CD4-positive, alpha-beta memory T cell (primary cell): ENCODE measurements around the gene FAM171A1. TPM values are rescaled to one million over a fixed set of nuclear protein-coding genes. Genes with fewer than 3 reads are reported as not detected.

Source experiments
- CTCF ChIA-PET: fragments of 350-600 bp; sonication (Branson Sonifier 250); formaldehyde crosslinking; loops from one replicate; lab custom pipeline; 2021; ENCODE audit warnings: inconsistent platforms; ENCODE audit not compliant: partially characterized antibody; lab: Charles Lee
- POLR2A ChIA-PET: fragments of 350-600 bp; sonication (Branson Sonifier 250); formaldehyde crosslinking; loops from one replicate; lab custom pipeline; 2021; ENCODE audit not compliant: partially characterized antibody; lab: Charles Lee
- DNase-seq, 5 donors: peaks; one replicate each; pipeline versions ENCODE4 v3.0.0 to v3.0.0-alpha.2; 2020 to 2022; ENCODE audit warnings: mixed read lengths in 1 of 5
- H3K27ac ChIP-seq: one replicate; pipeline ENCODE4 v1.7.0; 2013; ENCODE audit warnings: low read depth, low read length
- H3K27me3 ChIP-seq: 2 replicates; pipeline ENCODE4 v1.7.0; 2013; ENCODE audit warnings: mild to moderate bottlenecking, low read length, moderate library complexity; ENCODE audit not compliant: insufficient read depth
- H3K36me3 ChIP-seq: 2 replicates; pipeline ENCODE4 v1.7.0; 2013; ENCODE audit warnings: mild to moderate bottlenecking, low read length, moderate library complexity; ENCODE audit not compliant: insufficient read depth
- H3K4me1 ChIP-seq: 2 replicates; pipeline ENCODE4 v1.7.0; 2013; ENCODE audit warnings: mild to moderate bottlenecking, low read length, moderate library complexity; ENCODE audit not compliant: insufficient read depth
- H3K4me3 ChIP-seq, 2 donors: one replicate each; pipeline ENCODE4 v1.7.0; 2013; ENCODE audit warnings: low read length in 2 of 2, mild to moderate bottlenecking in 1 of 2
- H3K9me3 ChIP-seq, 2 donors: one replicate each; pipeline ENCODE4 v1.7.0; 2013; ENCODE audit warnings: low read length in 2 of 2, control low read depth in 1 of 2; ENCODE audit not compliant: control insufficient read depth in 1 of 2
- H3K27ac Mint-ChIP-seq, 7 donors: one replicate each; pipeline ENCODE4 v1.8.0; 2020 to 2021; ENCODE audit warnings: mixed read lengths in 7 of 7, mild to moderate bottlenecking in 6 of 7, inconsistent platforms in 3 of 7, moderate library complexity in 3 of 7
- H3K27me3 Mint-ChIP-seq, 2 donors: one replicate each; pipeline ENCODE4 v1.8.0; 2020 to 2021; ENCODE audit warnings: mixed read lengths in 2 of 2
- H3K36me3 Mint-ChIP-seq, 2 donors: one replicate each; pipeline ENCODE4 v1.8.0; 2020 to 2021; ENCODE audit warnings: mixed read lengths in 2 of 2, inconsistent platforms in 1 of 2, mild to moderate bottlenecking in 1 of 2
- H3K4me1 Mint-ChIP-seq, 4 donors: one replicate each; pipeline ENCODE4 v1.8.0; 2020 to 2021; ENCODE audit warnings: mixed read lengths in 4 of 4, mild to moderate bottlenecking in 1 of 4
- H3K4me3 Mint-ChIP-seq, 8 donors: one replicate each; pipeline ENCODE4 v1.8.0; 2020 to 2021; ENCODE audit warnings: mixed read lengths in 8 of 8, mild to moderate bottlenecking in 7 of 8, moderate library complexity in 6 of 8, inconsistent platforms in 3 of 8
- H3K9me3 Mint-ChIP-seq, 8 donors: one replicate each; pipeline ENCODE4 v1.8.0; 2020 to 2021; ENCODE audit warnings: mixed read lengths in 8 of 8, mild to moderate bottlenecking in 5 of 8, inconsistent platforms in 3 of 8, moderate library complexity in 1 of 8
- intact Hi-C: fragments of 100-400 bp; cut with micrococcal nuclease; formaldehyde crosslinking; loops from one replicate; pipeline ENCODE4 v1.15.1; 2023
- polyA plus RNA-seq, 2 donors: library from polyadenylated mRNA; unstranded; fragments of 300-500 nt; fragmentation: Illumina TruSeq; gene quantifications; one replicate each; pipeline ENCODE4 v1.2.3, GENCODE V29; 2021
- total RNA-seq, 2 experiments: library from RNA; stranded (reverse); gene quantifications; one replicate each; pipeline ENCODE4 v1.2.3, GENCODE V29; 2021

The FAM171A1 gene
- total and polyA plus RNA-seq, 4 experiments from 2014 or later = 7.1 to 10.6 (median 8.6) TPM

DNA sequence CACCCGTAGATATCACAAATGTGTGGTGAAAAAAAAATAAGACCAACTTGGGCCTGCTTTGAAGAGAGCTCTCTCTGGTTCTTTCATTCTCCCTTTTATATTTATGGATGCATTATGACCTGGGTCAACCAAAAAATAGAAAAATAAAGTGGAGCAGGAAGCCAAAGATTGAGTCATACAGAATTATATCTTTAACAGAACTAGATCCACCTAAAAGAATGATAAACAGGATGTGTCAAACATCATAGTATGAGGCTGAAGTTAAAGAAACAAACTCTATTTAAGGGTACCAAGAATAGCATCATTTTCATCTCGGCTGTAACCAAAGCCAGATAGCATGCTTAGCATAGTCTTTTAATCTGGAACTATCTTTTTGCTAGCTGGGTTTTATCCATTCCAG, 173.8 kb downstream of the FAM171A1 start:
- H3K27me3 ChIP-seq = no peaks in the 10 kb centered on the region
- POLR2A ChIA-PET = interaction anchor here (0.9 to 2.7 kb wide), 8 partner anchors 9 to 30 kb away, joined by 3 to 26 read pairs (median 5); partner anchors contain the start of gene NMT2
- H3K9me3 ChIP-seq = no peaks in the 10 kb centered on the region
- CTCF ChIA-PET = interaction anchor here (0.6 to 1.7 kb wide), 6 partner anchors 12 to 55 kb away, joined by 3 to 6 read pairs (median 4); partner anchors contain the start of gene NMT2
- Mint-ChIP-seq H3K4me3 (peak overlapping the region in 7 of 8 donors; percentile 14 to 85 (median 69)), H3K27ac (peak overlapping the region in 6 of 7 donors; percentile 49 to 94 (median 83)), H3K4me1 (peaks cover 7 to 66% (median 37%) of the 10 kb centered on the region in 4 donors), H3K9me3 (no peaks in the 10 kb centered on the region), H3K36me3 (peaks cover 0 to 3% of the 10 kb centered on the region in 2 donors), H3K27me3 (peaks cover 0 to 1% of the 10 kb centered on the region in 2 donors)
- intact Hi-C loops = loop anchor here (1.0 kb wide), 2 partner anchors 12 to 28 kb away; no protein-coding TSS in a partner anchor
- DNase-seq = no peak
- no peak overlapping the region for H3K4me3 ChIP-seq
- H3K36me3 ChIP-seq = no peaks in the 10 kb centered on the region
- H3K4me1 ChIP-seq = peaks cover 43% of the 10 kb centered on the region
- no peak overlapping the region for H3K27ac ChIP-seq

DNA sequence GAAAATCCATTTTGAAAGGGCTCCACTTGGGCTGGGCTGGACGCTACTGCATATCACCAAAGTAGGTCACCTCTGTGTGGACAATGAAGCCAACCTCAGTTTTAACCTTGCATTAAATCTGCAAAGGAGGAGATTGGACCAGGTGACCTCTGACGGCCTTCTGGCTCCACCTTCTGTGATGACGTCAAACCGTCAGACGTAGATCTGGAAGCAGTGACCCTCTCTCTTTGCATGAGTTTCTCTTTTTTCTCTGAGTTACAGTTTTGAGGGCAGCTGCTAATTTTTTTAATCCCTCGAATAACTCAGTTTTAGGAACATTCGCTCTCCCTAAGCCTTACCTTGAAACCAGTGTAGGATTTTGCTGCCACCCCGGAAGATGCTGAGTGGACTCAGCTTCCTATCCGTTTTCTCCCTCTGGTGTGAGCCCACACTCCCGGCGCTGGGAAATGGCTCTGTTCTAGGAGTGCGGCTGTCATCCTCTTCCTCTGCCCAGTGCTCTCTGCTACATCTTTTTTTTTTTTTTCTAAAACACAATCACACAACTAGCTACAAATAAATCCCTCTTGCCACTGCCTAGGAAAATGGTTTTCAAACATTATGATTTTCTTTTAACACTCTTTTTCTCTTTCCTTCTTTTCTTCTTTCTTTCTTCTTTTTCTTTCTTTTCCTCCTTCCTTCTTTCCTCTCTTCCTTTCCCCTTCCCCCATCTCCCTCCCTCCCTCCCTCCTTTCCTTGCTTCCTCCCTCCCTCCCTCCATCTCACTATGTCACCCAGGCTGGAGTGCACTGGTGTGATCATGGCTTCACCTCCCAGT, 174.9 kb downstream of the FAM171A1 start:
- POLR2A ChIA-PET = interaction anchor here (0.7 to 2.7 kb wide), 6 partner anchors 8 to 27 kb away, joined by 4 to 26 read pairs (median 10); partner anchors contain the start of gene NMT2
- Mint-ChIP-seq H3K4me3 (peak overlapping the region; percentile 22 to 74 (median 49)), H3K9me3 (no peaks in the 10 kb centered on the region), H3K27me3 (peaks cover 0 to 1% of the 10 kb centered on the region in 2 donors), H3K4me1 (peaks cover 7 to 63% (median 35%) of the 10 kb centered on the region in 4 donors), H3K27ac (peak overlapping the region in 5 of 7 donors; percentile 19 to 84 (median 79)), H3K36me3 (peaks cover 0 to 3% of the 10 kb centered on the region in 2 donors)
- intact Hi-C loops = no loop called here
- Histone ChIP-seq H3K27ac (no peak overlapping the region), H3K9me3 (no peaks in the 10 kb centered on the region), H3K4me1 (peaks cover 43% of the 10 kb centered on the region), H3K27me3 (no peaks in the 10 kb centered on the region), H3K36me3 (no peaks in the 10 kb centered on the region), H3K4me3 (no peak overlapping the region)
- peak in 1 of 5 donors; percentile 17 for DNase-seq
- CTCF ChIA-PET = interaction anchor here (0.6 to 1.7 kb wide), 4 partner anchors 13 to 54 kb away, joined by 3 to 6 read pairs (median 4); partner anchors contain the start of gene NMT2

- intact Hi-C loops = loop anchor here (2.0 kb wide), 1 partner anchor 13 kb away; no protein-coding TSS in a partner anchor
- Histone ChIP-seq H3K9me3 (no peaks in the 10 kb centered on the region), H3K4me1 (peaks cover 42% of the 10 kb centered on the region), H3K27me3 (no peaks in the 10 kb centered on the region), H3K36me3 (no peaks in the 10 kb centered on the region), H3K4me3 (no peak overlapping the region), H3K27ac (no peak overlapping the region)
- H3K27me3 Mint-ChIP-seq = no peaks in the 10 kb centered on the region
- no peaks in the 10 kb centered on the region for H3K36me3 Mint-ChIP-seq
- ChIA-PET POLR2A (interaction anchor here (0.8 to 3.0 kb wide), 7 partner anchors 8 to 21 kb away, joined by 3 to 21 read pairs (median 3); partner anchors contain the start of gene NMT2), CTCF (interaction anchor here (1.6 to 6.9 kb wide), 2 partner anchors 20 to 21 kb away, joined by 5 to 48 read pairs; partner anchors contain the start of gene NMT2)
- peak overlapping the region in 4 of 8 donors; percentile 6 to 64 (median 29) for H3K4me3 Mint-ChIP-seq
- peaks cover 18 to 52% (median 34%) of the 10 kb centered on the region in 4 donors for H3K4me1 Mint-ChIP-seq
- H3K27ac Mint-ChIP-seq = peak overlapping the region in 5 of 7 donors; percentile 1 to 64 (median 22)
- H3K9me3 Mint-ChIP-seq = no peaks in the 10 kb centered on the region
- DNase-seq = no peak
Measured at GRCh38 chr10:15189133-15189885, 181.8 kb downstream of the FAM171A1 start.

DNA sequence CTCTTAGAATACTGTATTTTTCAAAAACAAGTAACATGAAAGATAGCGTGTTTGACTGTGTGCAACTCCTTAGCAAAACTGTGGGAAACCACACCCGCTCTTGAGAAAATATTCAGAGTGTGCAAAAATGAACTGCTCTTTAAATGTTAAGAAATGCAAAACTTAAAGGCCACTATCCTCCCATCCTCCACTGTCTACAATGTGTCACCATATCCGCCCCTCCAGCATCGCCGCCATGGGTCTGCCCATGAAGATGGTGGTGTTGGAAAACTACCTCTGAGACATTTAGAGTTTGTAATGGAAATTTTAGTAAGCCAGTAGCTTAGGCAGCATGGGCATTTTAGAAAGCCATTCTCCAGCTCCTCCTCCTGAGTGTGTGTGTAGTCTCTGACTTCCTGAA, 182.5 kb downstream of the FAM171A1 start:
- no peak overlapping the region for H3K4me3 ChIP-seq
- Mint-ChIP-seq H3K27ac (peak overlapping the region in 6 of 7 donors; percentile 1 to 83 (median 17)), H3K4me1 (peaks cover 18 to 52% (median 34%) of the 10 kb centered on the region in 4 donors), H3K9me3 (peaks cover 0 to 1% (median 0%) of the 10 kb centered on the region in 8 donors), H3K27me3 (no peaks in the 10 kb centered on the region), H3K4me3 (peak overlapping the region in 5 of 8 donors; percentile 2 to 64 (median 43)), H3K36me3 (no peaks in the 10 kb centered on the region)
- H3K27ac ChIP-seq = no peak overlapping the region
- H3K27me3 ChIP-seq = no peaks in the 10 kb centered on the region
- DNase-seq = no peak
- ChIA-PET CTCF (interaction anchor here (1.6 to 6.9 kb wide), 2 partner anchors 20 to 21 kb away, joined by 5 to 48 read pairs; partner anchors contain the start of gene NMT2), POLR2A (interaction anchor here (0.5 to 3.0 kb wide), 6 partner anchors 9 to 22 kb away, joined by 3 to 21 read pairs (median 4); partner anchors contain the start of gene NMT2)
- no peaks in the 10 kb centered on the region for H3K36me3 ChIP-seq
- peaks cover 42% of the 10 kb centered on the region for H3K4me1 ChIP-seq
- intact Hi-C loops = loop anchor here (2.0 kb wide), 1 partner anchor 14 kb away; no protein-coding TSS in a partner anchor
- no peaks in the 10 kb centered on the region for H3K9me3 ChIP-seq

DNA sequence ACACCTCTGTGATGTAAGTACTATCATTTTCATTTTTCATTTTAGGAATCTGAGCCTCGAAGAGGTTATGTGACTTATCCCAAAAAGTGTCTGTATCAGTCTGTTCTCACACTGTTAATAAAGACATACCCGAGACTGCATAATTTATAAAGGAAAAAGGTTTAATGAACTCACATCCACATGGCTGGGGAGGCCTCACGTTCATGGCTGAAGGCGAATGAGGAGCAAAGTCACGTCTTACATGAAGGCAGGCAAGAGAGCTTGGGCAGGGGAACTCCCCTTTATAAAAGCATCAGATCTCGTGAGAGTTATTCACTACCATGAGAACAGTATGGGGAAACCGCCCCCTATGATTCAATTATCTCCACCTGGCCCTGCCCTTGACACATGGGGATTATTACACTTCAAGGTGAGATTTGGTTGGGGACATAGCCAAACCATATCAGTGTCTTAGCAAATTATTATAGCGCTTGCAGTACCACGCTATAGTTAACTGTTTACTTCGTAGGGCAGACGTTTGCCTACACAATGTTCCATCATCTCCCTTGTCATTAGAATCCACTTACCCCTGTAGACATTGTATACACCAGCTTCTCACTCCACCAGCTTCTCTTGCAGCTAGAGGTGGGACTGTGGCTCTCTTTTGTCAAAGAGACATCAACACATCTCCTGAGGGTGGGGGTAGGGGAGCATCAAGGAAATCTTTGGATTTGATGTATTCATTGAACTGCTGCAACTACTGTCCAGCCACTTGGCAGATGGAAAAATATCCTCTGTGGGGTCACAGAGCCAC, 187.2 kb downstream of the FAM171A1 start:
- intact Hi-C loops = no loop called here
- Mint-ChIP-seq H3K27ac (peak overlapping the region in 1 of 7 donors; percentile 50), H3K9me3 (peaks cover 0 to 2% (median 0%) of the 10 kb centered on the region in 8 donors), H3K4me1 (peaks cover 17 to 42% (median 26%) of the 10 kb centered on the region in 4 donors), H3K4me3 (no peak overlapping the region), H3K36me3 (no peaks in the 10 kb centered on the region), H3K27me3 (no peaks in the 10 kb centered on the region)
- H3K27me3 ChIP-seq = no peaks in the 10 kb centered on the region
- no peaks in the 10 kb centered on the region for H3K36me3 ChIP-seq
- ChIA-PET CTCF (interaction anchor here (1.1 to 6.9 kb wide), 4 partner anchors 11 to 25 kb away, joined by 3 to 48 read pairs (median 11); partner anchors contain the start of gene NMT2), POLR2A (interaction anchor here (1.3 to 5.2 kb wide), 5 partner anchors 11 to 25 kb away, joined by 4 to 62 read pairs (median 21); partner anchors contain the start of gene NMT2)
- DNase-seq = no peak
- H3K9me3 ChIP-seq = no peaks in the 10 kb centered on the region
- H3K4me3 ChIP-seq = no peak overlapping the region
- H3K4me1 ChIP-seq = peaks cover 34% of the 10 kb centered on the region
- H3K27ac ChIP-seq = no peak overlapping the region
